PC-9 (cell line): Measurements from ENCODE around the gene GSK3B.

Experiments
- EZH2 ChIP-seq: fragments of 200-600 bp; sonication (generic); IDR thresholded peaks from 2 replicates; pipeline ENCODE4 v1.8.0; 2017; ENCODE audit warnings: antibody characterized with exemption, low read depth
- TF ChIP-seq, protein P1 (sequence below): fragments of 200-600 bp; sonication (generic); conservative IDR thresholded peaks from 2 replicates; pipeline ENCODE4 v1.6.1; 2017; ENCODE audit warnings: mixed run types, antibody characterized with exemption, mild to moderate bottlenecking, moderate library complexity

DNA sequence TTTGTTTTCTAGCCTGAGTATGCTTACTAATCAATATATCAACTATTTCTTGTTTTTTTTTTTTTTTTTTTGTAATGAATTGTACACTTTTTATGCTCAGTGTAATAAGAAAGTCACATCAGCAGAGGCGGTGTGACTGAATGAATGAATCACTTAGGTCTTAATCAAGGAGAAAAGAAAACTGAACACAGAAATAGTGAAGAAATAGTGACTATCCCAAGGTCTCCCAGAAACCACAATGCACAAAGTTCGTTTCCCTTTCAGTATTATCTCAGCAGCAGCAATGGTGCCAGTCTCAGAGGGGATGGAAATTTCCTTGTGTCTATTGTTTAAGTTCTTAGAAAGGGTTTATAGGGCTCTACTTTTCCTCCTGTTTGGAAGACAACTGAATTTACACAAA, 231.6 kb downstream of the GSK3B start:
- TF ChIP-seq, protein P1, sequence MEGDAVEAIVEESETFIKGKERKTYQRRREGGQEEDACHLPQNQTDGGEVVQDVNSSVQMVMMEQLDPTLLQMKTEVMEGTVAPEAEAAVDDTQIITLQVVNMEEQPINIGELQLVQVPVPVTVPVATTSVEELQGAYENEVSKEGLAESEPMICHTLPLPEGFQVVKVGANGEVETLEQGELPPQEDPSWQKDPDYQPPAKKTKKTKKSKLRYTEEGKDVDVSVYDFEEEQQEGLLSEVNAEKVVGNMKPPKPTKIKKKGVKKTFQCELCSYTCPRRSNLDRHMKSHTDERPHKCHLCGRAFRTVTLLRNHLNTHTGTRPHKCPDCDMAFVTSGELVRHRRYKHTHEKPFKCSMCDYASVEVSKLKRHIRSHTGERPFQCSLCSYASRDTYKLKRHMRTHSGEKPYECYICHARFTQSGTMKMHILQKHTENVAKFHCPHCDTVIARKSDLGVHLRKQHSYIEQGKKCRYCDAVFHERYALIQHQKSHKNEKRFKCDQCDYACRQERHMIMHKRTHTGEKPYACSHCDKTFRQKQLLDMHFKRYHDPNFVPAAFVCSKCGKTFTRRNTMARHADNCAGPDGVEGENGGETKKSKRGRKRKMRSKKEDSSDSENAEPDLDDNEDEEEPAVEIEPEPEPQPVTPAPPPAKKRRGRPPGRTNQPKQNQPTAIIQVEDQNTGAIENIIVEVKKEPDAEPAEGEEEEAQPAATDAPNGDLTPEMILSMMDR = no peak
- no peak for TF ChIP-seq EZH2
